Measurements from ENCODE around the gene COX6B1. TPM values are rescaled to one million over a fixed set of nuclear protein-coding genes. Genes with fewer than 3 reads are reported as not detected.
A peak's percentile ranks its signal among the peaks of the same experiment; 100 is the strongest.
"Not testable (repeated sequence)": the region's sequence is repeated elsewhere in the genome, so short reads cannot be mapped to it uniquely, and the experiment has no call there.

COX6B1 gene
- total RNA-seq, 2 donors from 2014 or later = 401 to 445 TPM

DNA sequence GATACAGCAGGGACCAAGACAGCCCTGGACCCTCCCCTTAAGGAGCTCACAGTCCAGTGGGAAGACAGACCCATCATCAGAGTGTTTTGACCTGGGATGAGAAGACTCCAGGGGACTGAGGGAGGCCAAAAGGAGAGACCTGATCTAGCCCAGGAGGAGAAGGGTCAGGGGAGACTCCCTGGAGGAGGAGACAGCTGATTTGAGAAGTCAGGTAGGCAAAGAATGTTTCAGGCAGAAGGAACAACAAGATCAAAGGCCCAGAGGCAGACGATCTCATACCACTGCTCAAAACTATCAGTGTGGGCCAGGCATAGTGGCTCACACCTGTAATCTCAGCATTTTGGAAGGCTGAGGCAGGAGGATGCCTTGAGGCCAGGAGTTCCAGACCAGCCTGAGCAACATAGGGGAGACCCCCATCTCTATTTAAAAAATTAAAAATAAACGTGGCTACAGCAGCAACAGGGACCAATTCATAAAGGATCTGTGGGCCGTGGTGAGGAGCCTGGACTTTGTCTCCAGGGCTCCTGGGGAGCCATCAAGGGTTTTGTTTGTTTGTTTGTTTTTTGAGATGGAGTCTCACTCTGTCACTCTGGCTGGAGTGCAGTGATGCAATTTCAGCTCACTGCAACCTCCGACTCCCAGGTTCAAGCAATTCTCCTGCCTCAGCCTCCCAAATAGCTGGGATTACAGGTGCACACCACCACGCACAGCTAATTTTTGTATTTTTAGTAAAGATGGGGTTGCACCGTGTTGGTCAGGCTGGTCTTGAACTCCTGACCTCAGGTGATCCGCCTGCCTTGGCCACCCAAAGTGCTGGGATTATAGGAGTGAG is 2.2 kb upstream of the COX6B1 start:
- Mint-ChIP-seq H3K27me3 (ENCODE audit: insufficient read depth) (peaks cover 6% of the 10 kb centered on the region), H3K4me3 (no peak overlapping the region), H3K9me3 (no peaks in the 10 kb centered on the region), H3K36me3 (ENCODE audit: low read depth) (peaks cover 7% of the 10 kb centered on the region), H3K4me1 (peaks cover 17% of the 10 kb centered on the region), H3K27ac (no peak overlapping the region)
- Histone ChIP-seq H3K9ac (ENCODE audit: extremely low read depth, low read length, poor library complexity, severe bottlenecking) (no peak overlapping the region), H3K36me3 (ENCODE audit: control insufficient read depth, insufficient read depth, low read length) (peaks cover 12% of the 10 kb centered on the region), H3K4me3 (ENCODE audit: low read length) (no peak overlapping the region), H3K27me3 (ENCODE audit: control insufficient read depth, insufficient read depth, low read length, poor library complexity, severe bottlenecking) (no peaks in the 10 kb centered on the region), H3K27ac (ENCODE audit: low read depth, low read length) (no peak overlapping the region), H3K4me1 (ENCODE audit: control insufficient read depth, insufficient read depth, low read length) (no peaks in the 10 kb centered on the region), H3K9me3 (ENCODE audit: control insufficient read depth, low read length) (no peaks in the 10 kb centered on the region)
- 86 to 87% methylated on average over 5 to 7 of the region's 7 CpGs for WGBS, 2 experiments (ENCODE audit: insufficient coverage in 1 of 2, insufficient read length in 1 of 2)
- TF ChIP-seq, protein P1, sequence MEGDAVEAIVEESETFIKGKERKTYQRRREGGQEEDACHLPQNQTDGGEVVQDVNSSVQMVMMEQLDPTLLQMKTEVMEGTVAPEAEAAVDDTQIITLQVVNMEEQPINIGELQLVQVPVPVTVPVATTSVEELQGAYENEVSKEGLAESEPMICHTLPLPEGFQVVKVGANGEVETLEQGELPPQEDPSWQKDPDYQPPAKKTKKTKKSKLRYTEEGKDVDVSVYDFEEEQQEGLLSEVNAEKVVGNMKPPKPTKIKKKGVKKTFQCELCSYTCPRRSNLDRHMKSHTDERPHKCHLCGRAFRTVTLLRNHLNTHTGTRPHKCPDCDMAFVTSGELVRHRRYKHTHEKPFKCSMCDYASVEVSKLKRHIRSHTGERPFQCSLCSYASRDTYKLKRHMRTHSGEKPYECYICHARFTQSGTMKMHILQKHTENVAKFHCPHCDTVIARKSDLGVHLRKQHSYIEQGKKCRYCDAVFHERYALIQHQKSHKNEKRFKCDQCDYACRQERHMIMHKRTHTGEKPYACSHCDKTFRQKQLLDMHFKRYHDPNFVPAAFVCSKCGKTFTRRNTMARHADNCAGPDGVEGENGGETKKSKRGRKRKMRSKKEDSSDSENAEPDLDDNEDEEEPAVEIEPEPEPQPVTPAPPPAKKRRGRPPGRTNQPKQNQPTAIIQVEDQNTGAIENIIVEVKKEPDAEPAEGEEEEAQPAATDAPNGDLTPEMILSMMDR (conservative IDR thresholded peaks at IDR 0.05) = no peak
- DNase-seq = peak; percentile 53

- Histone ChIP-seq H3K4me1 (ENCODE audit: control insufficient read depth, insufficient read depth, low read length) (no peaks in the 10 kb centered on the region), H3K9ac (ENCODE audit: extremely low read depth, low read length, poor library complexity, severe bottlenecking) (no peak overlapping the region), H3K27ac (ENCODE audit: low read depth, low read length) (no peak overlapping the region), H3K9me3 (ENCODE audit: control insufficient read depth, low read length) (no peaks in the 10 kb centered on the region), H3K4me3 (ENCODE audit: low read length) (no peak overlapping the region), H3K27me3 (ENCODE audit: control insufficient read depth, insufficient read depth, low read length, poor library complexity, severe bottlenecking) (no peaks in the 10 kb centered on the region), H3K36me3 (ENCODE audit: control insufficient read depth, insufficient read depth, low read length) (peaks cover 34% of the 10 kb centered on the region)
- 92 to 96% methylated on average over 9 of the region's 9 CpGs for WGBS, 2 experiments (ENCODE audit: insufficient coverage in 1 of 2, insufficient read length in 1 of 2)
- Mint-ChIP-seq H3K4me3 (peak overlapping the region; percentile 96), H3K27me3 (ENCODE audit: insufficient read depth) (peaks cover 6% of the 10 kb centered on the region), H3K27ac (peak overlapping the region; percentile 55), H3K4me1 (peaks cover 6% of the 10 kb centered on the region), H3K9me3 (no peaks in the 10 kb centered on the region), H3K36me3 (ENCODE audit: low read depth) (peaks cover 33% of the 10 kb centered on the region)
- TF ChIP-seq, protein P1 (conservative IDR thresholded peaks at IDR 0.05) = no peak
- DNase-seq = no peak
Measured at GRCh38 chr19:35650581-35650980, 2.5 kb downstream of the COX6B1 start.

DNA sequence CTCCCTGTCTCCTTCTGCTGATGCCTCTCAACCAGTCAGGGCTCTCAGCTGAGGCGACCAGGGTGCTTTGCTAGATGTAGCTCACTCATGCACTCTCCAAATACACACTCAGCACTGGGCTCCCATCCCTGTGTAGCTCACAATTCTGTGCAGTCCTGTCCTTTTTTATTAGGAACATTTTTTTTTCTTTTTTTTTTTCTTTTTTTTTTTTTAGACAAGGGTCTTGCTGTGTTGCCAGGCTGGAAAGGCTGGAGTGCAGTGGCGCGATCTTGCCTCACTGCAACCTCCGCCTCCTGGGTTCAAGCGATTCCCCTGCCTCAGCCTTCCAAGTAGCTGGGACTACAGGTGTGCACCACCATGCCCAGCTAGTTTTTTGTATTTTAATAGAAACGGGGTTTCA is 6.7 kb downstream of the COX6B1 start:
- 97 to 98% methylated on average over 6 of the region's 6 CpGs for WGBS, 2 experiments (ENCODE audit: insufficient coverage in 1 of 2, insufficient read length in 1 of 2)
- H3K4me1 Mint-ChIP-seq; H3K4me3 ChIP-seq (ENCODE audit: low read length); H3K9ac ChIP-seq (ENCODE audit: extremely low read depth, low read length, poor library complexity, severe bottlenecking); H3K9me3 Mint-ChIP-seq; H3K27me3 Mint-ChIP-seq (ENCODE audit: insufficient read depth); H3K27ac ChIP-seq (ENCODE audit: low read depth, low read length); H3K4me3 Mint-ChIP-seq; H3K27me3 ChIP-seq (ENCODE audit: control insufficient read depth, insufficient read depth, low read length, poor library complexity, severe bottlenecking); DNase-seq; H3K9me3 ChIP-seq (ENCODE audit: control insufficient read depth, low read length); H3K4me1 ChIP-seq (ENCODE audit: control insufficient read depth, insufficient read depth, low read length); H3K27ac Mint-ChIP-seq: not testable (repeated sequence)
- peaks cover 61% of the 10 kb centered on the region for H3K36me3 ChIP-seq (ENCODE audit: control insufficient read depth, insufficient read depth, low read length)
- peaks cover 66% of the 10 kb centered on the region for H3K36me3 Mint-ChIP-seq (ENCODE audit: low read depth)

Measured in endodermal cell (in vitro differentiated cells).